ENCODE data around the gene NEUROG2.
"Not testable (repeated sequence)": the region's sequence is repeated elsewhere in the genome, so short reads cannot be mapped to it uniquely, and the experiment has no call there.

- TF ChIP-seq CTCF, POLR2AphosphoS5, POLR2A (IDR thresholded peaks at IDR 0.05): not testable (repeated sequence)
These were observed 6.5 kb upstream of the NEUROG2 start for GRCh38 chr4:112522431-112522830.
